Activated CD4-positive, alpha-beta memory T cell treated with anti-CD3 and anti-CD28 coated beads, Interleukin-2, amount 10 ng/mL, durations not matched to agents 7 days and 5 days (primary cell): ENCODE measurements around the gene ENTREP3. TPM values are rescaled to one million over a fixed set of nuclear protein-coding genes. Genes with fewer than 3 reads are reported as not detected.

ENCODE experiments used
- CTCF ChIA-PET: fragments of 350-600 bp; sonication (Branson Sonifier 250); formaldehyde crosslinking; loops from one replicate; lab custom pipeline; 2021; ENCODE audit warnings: antibody characterized with exemption, inconsistent platforms; lab: Charles Lee
- POLR2A ChIA-PET: fragments of 350-600 bp; sonication (Branson Sonifier 250); formaldehyde crosslinking; loops from one replicate; lab custom pipeline; 2021; ENCODE audit warnings: antibody characterized with exemption; lab: Charles Lee
- DNase-seq: peaks from one replicate; pipeline ENCODE4 v3.0.0-alpha.2; 2020
- H3K27ac Mint-ChIP-seq: one replicate; pipeline ENCODE4 v1.8.0; 2021; ENCODE audit warnings: mild to moderate bottlenecking, mixed read lengths
- H3K27me3 Mint-ChIP-seq: one replicate; pipeline ENCODE4 v1.8.0; 2021; ENCODE audit warnings: mixed read lengths
- H3K36me3 Mint-ChIP-seq: one replicate; pipeline ENCODE4 v1.8.0; 2021; ENCODE audit warnings: low read depth, mixed read lengths
- H3K4me1 Mint-ChIP-seq: one replicate; pipeline ENCODE4 v1.8.0; 2021; ENCODE audit warnings: mixed read lengths
- H3K4me3 Mint-ChIP-seq: one replicate; pipeline ENCODE4 v1.8.0; 2021; ENCODE audit warnings: mild to moderate bottlenecking, mixed read lengths
- H3K9me3 Mint-ChIP-seq: one replicate; pipeline ENCODE4 v1.8.0; 2021; ENCODE audit warnings: mixed read lengths
- total RNA-seq, 2 experiments: library from RNA; stranded (reverse); gene quantifications; one replicate each; pipeline ENCODE4 v1.2.3, GENCODE V29; 2021

Gene ENTREP3
- total RNA-seq, 2 experiments from 2014 or later: 26.3 to 27.3 TPM

GRCh38 chr1:155273343-155274245, 18.3 kb upstream of the ENTREP3 start, which contains the start of gene CLK2:
TSS of gene CLK2 (minus strand) at chr1:155273504. CDS start at chr1:155270977, 2,527 bp downstream.
- peak; percentile 96 for DNase-seq
- Mint-ChIP-seq H3K4me1 (peaks cover 46% of the 10 kb centered on the region), H3K9me3 (no peaks in the 10 kb centered on the region), H3K27me3 (peaks cover 3% of the 10 kb centered on the region), H3K4me3 (peak within 1 kb of the TSS; percentile 98), H3K27ac (peak within 1 kb of the TSS; percentile 90), H3K36me3 (peaks cover 37% of the 10 kb centered on the region)
- POLR2A ChIA-PET: interaction anchor here (0.8 to 3.2 kb wide), 19 partner anchors 11 to 703 kb away, joined by 3 to 57 read pairs (median 6); partner anchors contain the start of genes ENTREP3, FDPS, KRTCAP2 and SCAMP3
- CTCF ChIA-PET: interaction anchor here (0.7 to 2.6 kb wide), 6 partner anchors 10 to 101 kb away, joined by 3 to 29 read pairs (median 8); partner anchors contain the start of genes KRTCAP2 and SCAMP3

- no peaks in the 10 kb centered on the region for H3K9me3 Mint-ChIP-seq
- POLR2A ChIA-PET: interaction anchor here (0.8 to 3.2 kb wide), 19 partner anchors 11 to 100 kb away, joined by 3 to 57 read pairs (median 6); partner anchors contain the start of genes ENTREP3, FDPS, KRTCAP2 and SCAMP3
- peaks cover 46% of the 10 kb centered on the region for H3K36me3 Mint-ChIP-seq
- H3K4me1 Mint-ChIP-seq: peaks cover 44% of the 10 kb centered on the region
- H3K4me3 Mint-ChIP-seq: peak overlapping the region; percentile 98
- H3K27ac Mint-ChIP-seq: peak overlapping the region; percentile 90
- no peak for DNase-seq
- no peaks in the 10 kb centered on the region for H3K27me3 Mint-ChIP-seq
- CTCF ChIA-PET: interaction anchor here (0.7 to 2.6 kb wide), 6 partner anchors 9 to 157 kb away, joined by 3 to 29 read pairs (median 8); partner anchors contain the start of genes KRTCAP2 and SCAMP3
Measured at GRCh38 chr1:155272466-155273342, 17.4 kb upstream of the ENTREP3 start.

DNA sequence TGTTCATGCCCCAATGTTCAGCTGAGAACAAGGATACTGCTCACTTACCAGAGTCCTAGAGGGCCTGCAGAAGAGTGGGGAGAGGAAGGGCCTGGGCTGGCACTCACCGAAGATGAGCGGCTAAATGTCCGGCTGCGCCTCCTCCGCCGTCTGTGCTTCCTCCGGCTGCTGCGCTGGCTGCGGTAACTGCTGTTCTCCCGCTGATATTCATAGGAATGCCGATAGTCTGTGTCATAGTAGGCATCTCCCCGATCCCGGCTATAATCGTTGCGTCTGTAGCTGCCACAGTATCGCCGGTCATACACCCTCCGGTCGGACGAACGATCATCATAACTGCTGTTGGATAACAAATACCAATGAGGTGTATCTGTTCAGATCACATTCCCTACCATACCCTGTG, 14.1 kb upstream of the ENTREP3 start:
- Mint-ChIP-seq H3K4me1 (peaks cover 31% of the 10 kb centered on the region), H3K27ac (no peak overlapping the region), H3K36me3 (peaks cover 76% of the 10 kb centered on the region), H3K27me3 (no peaks in the 10 kb centered on the region), H3K4me3 (no peak overlapping the region), H3K9me3 (no peaks in the 10 kb centered on the region)
- DNase-seq: no peak
- ChIA-PET CTCF (interaction anchor here (1.7 kb wide), 1 partner anchor 18 kb away, joined by 5 read pairs; no protein-coding TSS in a partner anchor), POLR2A (interaction anchor here (0.7 to 1.4 kb wide), 2 partner anchors 24 to 1059 kb away, joined by 3 read pairs; no protein-coding TSS in a partner anchor)

GRCh38 chr1:155268630-155269029, 13.3 kb upstream of the ENTREP3 start:
- DNase-seq: no peak
- Mint-ChIP-seq H3K36me3 (peaks cover 84% of the 10 kb centered on the region), H3K9me3 (no peaks in the 10 kb centered on the region), H3K4me1 (peaks cover 29% of the 10 kb centered on the region), H3K4me3 (no peak overlapping the region), H3K27me3 (no peaks in the 10 kb centered on the region), H3K27ac (no peak overlapping the region)
- CTCF ChIA-PET: no interaction called here
- POLR2A ChIA-PET: interaction anchor here (1.4 kb wide), 1 partner anchor 23 kb away, joined by 3 read pairs; no protein-coding TSS in a partner anchor

- peaks cover 88% of the 10 kb centered on the region for H3K36me3 Mint-ChIP-seq
- POLR2A ChIA-PET: interaction anchor here (1.1 to 1.7 kb wide), 2 partner anchors 17 to 23 kb away, joined by 3 to 4 read pairs; no protein-coding TSS in a partner anchor
- H3K27ac Mint-ChIP-seq: no peak overlapping the region
- H3K27me3 Mint-ChIP-seq: no peaks in the 10 kb centered on the region
- H3K4me1 Mint-ChIP-seq: peaks cover 34% of the 10 kb centered on the region
- H3K4me3 Mint-ChIP-seq: no peak overlapping the region
- CTCF ChIA-PET: interaction anchor here (1.4 to 3.4 kb wide), 2 partner anchors 11 to 17 kb away, joined by 5 to 29 read pairs; no protein-coding TSS in a partner anchor
- DNase-seq: no peak
- no peaks in the 10 kb centered on the region for H3K9me3 Mint-ChIP-seq
Measured at GRCh38 chr1:155267373-155267772, 12.1 kb upstream of the ENTREP3 start.

- Mint-ChIP-seq H3K9me3 (no peaks in the 10 kb centered on the region), H3K4me3 (no peak overlapping the region), H3K36me3 (peaks cover 93% of the 10 kb centered on the region), H3K27me3 (no peaks in the 10 kb centered on the region), H3K4me1 (peaks cover 36% of the 10 kb centered on the region), H3K27ac (no peak overlapping the region)
- no peak for DNase-seq
- ChIA-PET POLR2A (interaction anchor here (1.7 kb wide), 1 partner anchor 22 kb away, joined by 4 read pairs; no protein-coding TSS in a partner anchor), CTCF (interaction anchor here (1.4 to 3.4 kb wide), 3 partner anchors 10 to 57 kb away, joined by 5 to 29 read pairs (median 5); no protein-coding TSS in a partner anchor)
Measured at GRCh38 chr1:155266553-155266952, 11.3 kb upstream of the ENTREP3 start.

DNA sequence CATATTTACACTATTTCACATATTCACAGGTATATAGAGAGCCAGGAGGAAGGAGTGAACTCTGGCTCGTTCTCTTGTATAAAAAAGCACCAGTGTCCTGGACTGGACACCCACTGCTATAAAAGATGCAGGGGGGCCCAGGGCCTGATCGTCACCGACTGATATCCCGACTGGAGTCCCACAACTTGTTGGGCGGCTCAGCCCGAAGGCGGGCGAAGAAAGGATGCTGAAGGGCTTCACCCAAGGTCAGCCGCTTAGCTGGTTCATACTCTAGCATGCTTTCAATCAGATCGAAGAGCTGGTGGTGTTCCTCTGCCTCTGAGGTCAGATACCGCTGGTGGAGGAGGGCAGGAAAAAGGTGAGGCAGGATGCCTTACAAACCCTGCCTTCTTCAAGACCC, 7.8 kb upstream of the ENTREP3 start:
- Mint-ChIP-seq H3K4me1 (peaks cover 43% of the 10 kb centered on the region), H3K4me3 (peak overlapping the region; percentile 1), H3K27ac (peak overlapping the region; percentile 91), H3K27me3 (no peaks in the 10 kb centered on the region), H3K9me3 (no peaks in the 10 kb centered on the region), H3K36me3 (peaks cover 84% of the 10 kb centered on the region)
- DNase-seq: no peak
- ChIA-PET POLR2A (interaction anchor here (4.2 kb wide), 1 partner anchor 9 kb away, joined by 57 read pairs; the partner anchor contains the start of gene CLK2), CTCF (interaction anchor here (1.0 to 1.8 kb wide), 2 partner anchors 10 to 12 kb away, joined by 3 to 12 read pairs; partner anchors contain the start of gene CLK2)

- ChIA-PET POLR2A (interaction anchor here (0.8 to 4.2 kb wide), 14 partner anchors 8 to 347 kb away, joined by 3 to 57 read pairs (median 6); partner anchors contain the start of genes CLK2, FDPS and KRTCAP2), CTCF (interaction anchor here (0.6 to 5.1 kb wide), 7 partner anchors 10 to 174 kb away, joined by 3 to 91 read pairs (median 4); partner anchors contain the start of genes CLK2 and THBS3)
- H3K36me3 Mint-ChIP-seq: peaks cover 80% of the 10 kb centered on the region
- H3K9me3 Mint-ChIP-seq: no peaks in the 10 kb centered on the region
- peak within 1 kb of the TSS; percentile 98 for H3K4me3 Mint-ChIP-seq
- H3K27me3 Mint-ChIP-seq: no peaks in the 10 kb centered on the region
- H3K27ac Mint-ChIP-seq: peak within 1 kb of the TSS; percentile 91
- H3K4me1 Mint-ChIP-seq: peaks cover 44% of the 10 kb centered on the region
- peak; percentile 90 for DNase-seq
Measured at GRCh38 chr1:155261852-155262673, 6.8 kb upstream of the ENTREP3 start, which contains the start of gene SCAMP3. TSS of gene SCAMP3 (minus strand) at chr1:155262360. CDS start at chr1:155262151, 209 bp downstream.

DNA sequence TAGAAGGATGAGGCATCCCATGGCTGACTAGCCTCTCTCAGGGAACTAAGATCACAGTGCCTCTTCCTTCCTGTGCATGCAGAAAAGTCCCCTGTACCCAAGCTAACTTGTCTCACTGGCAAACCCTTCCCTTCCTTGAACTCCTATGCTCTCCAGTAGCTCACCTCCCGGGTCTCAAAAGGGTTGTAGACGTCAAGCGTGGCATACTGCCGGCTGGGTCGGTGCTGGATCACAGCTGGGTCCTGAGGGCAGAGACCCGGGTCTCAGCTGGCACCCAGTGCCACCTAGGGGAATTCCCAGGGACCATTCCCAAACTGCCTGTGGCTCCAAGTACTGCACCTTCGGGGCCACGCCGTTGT, 6.2 kb upstream of the ENTREP3 start:
- H3K36me3 Mint-ChIP-seq: peaks cover 80% of the 10 kb centered on the region
- H3K4me1 Mint-ChIP-seq: peaks cover 50% of the 10 kb centered on the region
- ChIA-PET POLR2A (interaction anchor here (0.8 to 4.2 kb wide), 14 partner anchors 9 to 348 kb away, joined by 3 to 57 read pairs (median 6); partner anchors contain the start of genes CLK2, FDPS and KRTCAP2), CTCF (interaction anchor here (0.6 to 5.1 kb wide), 6 partner anchors 11 to 84 kb away, joined by 3 to 91 read pairs (median 6); partner anchors contain the start of gene CLK2)
- H3K27ac Mint-ChIP-seq: peak overlapping the region; percentile 91
- H3K4me3 Mint-ChIP-seq: peak overlapping the region; percentile 98
- peak; percentile 25 for DNase-seq
- H3K27me3 Mint-ChIP-seq: no peaks in the 10 kb centered on the region
- no peaks in the 10 kb centered on the region for H3K9me3 Mint-ChIP-seq

- H3K27ac Mint-ChIP-seq: peak overlapping the region; percentile 25
- DNase-seq: no peak
- H3K27me3 Mint-ChIP-seq: no peaks in the 10 kb centered on the region
- ChIA-PET CTCF (interaction anchor here (5.1 kb wide), 1 partner anchor 10 kb away, joined by 91 read pairs; no protein-coding TSS in a partner anchor), POLR2A (interaction anchor here (0.6 to 4.2 kb wide), 7 partner anchors 10 to 362 kb away, joined by 3 to 57 read pairs (median 4); partner anchors contain the start of genes CLK2, KRTCAP2 and RUSC1)
- peak overlapping the region; percentile 98 for H3K4me3 Mint-ChIP-seq
- H3K36me3 Mint-ChIP-seq: peaks cover 72% of the 10 kb centered on the region
- no peaks in the 10 kb centered on the region for H3K9me3 Mint-ChIP-seq
- H3K4me1 Mint-ChIP-seq: peaks cover 53% of the 10 kb centered on the region
Measured at GRCh38 chr1:155260276-155260675, 5.0 kb upstream of the ENTREP3 start.
